ENCODE results near the gene PLEKHA6.
"Not testable (repeated sequence)": the region's sequence is repeated elsewhere in the genome, so short reads cannot be mapped to it uniquely, and the experiment has no call there.

GRCh38 chr1:204310970-204311369 is 48.8 kb downstream of the PLEKHA6 start:
- not testable (repeated sequence) for TF ChIP-seq CTCF (IDR thresholded peaks at IDR 0.05 in 8 of 11, conservative IDR thresholded peaks at IDR 0.05 in 3 of 11); POLR2A (IDR thresholded peaks at IDR 0.05)
